ENCODE measurements around the gene TMEM138. TPM values are rescaled to one million over a fixed set of nuclear protein-coding genes. Genes with fewer than 3 reads are reported as not detected.

TMEM138 gene
- total RNA-seq, 1 experiment from 2014 or later, result 43.6 TPM

GRCh38 chr11:61327669-61328071 lies 34.5 kb upstream of the TMEM138 start:
- TF ChIP-seq CTCF (conservative IDR thresholded peaks at IDR 0.05), result no peak
- no peak overlapping the region for H4K91ac ChIP-seq (ENCODE audit: insufficient read length, low read depth, low read length)
- H2AFZ ChIP-seq (ENCODE audit: low read length), result no peak overlapping the region
- H4K5ac ChIP-seq (ENCODE audit: insufficient read length, low read depth, low read length), result no peak overlapping the region
- no peaks in the 10 kb centered on the region for H3K79me1 ChIP-seq (ENCODE audit: insufficient read depth, low read depth, low read length, poor library complexity, severe bottlenecking)
- peaks cover 28% of the 10 kb centered on the region for H3K79me2 ChIP-seq (ENCODE audit: insufficient read depth, low read length)
- H3K4me1 ChIP-seq (ENCODE audit: insufficient read depth, low read length), result peaks cover 5% of the 10 kb centered on the region; the same call in 1 of the 2 replicates
- no peak overlapping the region for H2BK12ac ChIP-seq (ENCODE audit: insufficient read length, low read depth, low read length)
- Mint-ChIP-seq H3K4me1 (peaks cover 17 to 18% of the 10 kb centered on the region in 2 experiments), H3K36me3 (ENCODE audit: insufficient read depth in 1 of 3, low read depth in 3 of 3) (peaks cover 48 to 81% (median 75%) of the 10 kb centered on the region in 3 experiments; a peak in 6 of 7 replicates), H3K9me3 (no peaks in the 10 kb centered on the region), H3K27me3 (ENCODE audit: low read depth) (no peaks in the 10 kb centered on the region), H3K4me3 (no peak overlapping the region), H3K27ac (peak overlapping the region in 1 of 3 experiments; percentile 46; a peak in 1 of 7 replicates)
- H3K18ac ChIP-seq (ENCODE audit: insufficient read length, low read depth, low read length), result no peak overlapping the region
- no peak overlapping the region for H3K23ac ChIP-seq (ENCODE audit: insufficient read length, low read depth, low read length)
- H3K9ac ChIP-seq (ENCODE audit: extremely low read depth, insufficient read length, low read length), result no peak overlapping the region
- H2AK5ac ChIP-seq (ENCODE audit: insufficient read length, low read length), result no peak overlapping the region
- H2BK5ac ChIP-seq (ENCODE audit: insufficient read length, low read length), result no peak overlapping the region
- no peak overlapping the region for H4K8ac ChIP-seq (replicated peaks; ENCODE audit: insufficient read length, low read depth, low read length)
- H2BK20ac ChIP-seq (ENCODE audit: low read depth, low read length, poor library complexity, severe bottlenecking), result no peak overlapping the region
- H3K4ac ChIP-seq (ENCODE audit: low read depth, low read length), result no peak overlapping the region
- no peak overlapping the region for H3K14ac ChIP-seq (ENCODE audit: insufficient read depth, low read length)
- no peak overlapping the region for H3K4me2 ChIP-seq (ENCODE audit: insufficient read depth, insufficient read length, low read length)
- no peak for DNase-seq
- H3T11ph ChIP-seq (ENCODE audit: low read length), result no peak overlapping the region
- H3K56ac ChIP-seq (ENCODE audit: insufficient read length, low read depth, low read length), result no peak overlapping the region
- peaks cover 6% of the 10 kb centered on the region for H3K23me2 ChIP-seq (ENCODE audit: insufficient read length, low read depth, low read length, poor library complexity, severe bottlenecking)
- no peaks in the 10 kb centered on the region for H3K9me3 ChIP-seq (ENCODE audit: control insufficient read depth, low read depth, low read length)
- no peak overlapping the region for H3K27ac ChIP-seq (ENCODE audit: insufficient read length, low read depth, low read length)
- no peak overlapping the region for H2BK120ac ChIP-seq (ENCODE audit: low read depth, low read length, poor library complexity, severe bottlenecking)
- H2BK15ac ChIP-seq (ENCODE audit: low read depth, low read length), result no peak overlapping the region
- H4K20me1 ChIP-seq (ENCODE audit: control insufficient read depth, insufficient read depth, insufficient read length), result no peaks in the 10 kb centered on the region
- no peaks in the 10 kb centered on the region; the same call in 1 of the 2 replicates for H3K27me3 ChIP-seq (ENCODE audit: insufficient read depth, low read length)
